GM10847 (cell line): ENCODE results near the gene ZFHX2.

Experiments used
- POLR2A ChIP-seq: IDR thresholded peaks from 2 replicates; pipeline ENCODE4 v1.6.1; 2011; ENCODE audit not compliant: insufficient read length; ENCODE audit errors: extremely low read depth

The ZFHX2 gene

GRCh38 chr14:23538050-23538718 is 13.4 kb downstream of the ZFHX2 start:
- no peak for TF ChIP-seq POLR2A

GRCh38 chr14:23537351-23538049 is 14.1 kb downstream of the ZFHX2 start:
- TF ChIP-seq POLR2A, result no peak

DNA sequence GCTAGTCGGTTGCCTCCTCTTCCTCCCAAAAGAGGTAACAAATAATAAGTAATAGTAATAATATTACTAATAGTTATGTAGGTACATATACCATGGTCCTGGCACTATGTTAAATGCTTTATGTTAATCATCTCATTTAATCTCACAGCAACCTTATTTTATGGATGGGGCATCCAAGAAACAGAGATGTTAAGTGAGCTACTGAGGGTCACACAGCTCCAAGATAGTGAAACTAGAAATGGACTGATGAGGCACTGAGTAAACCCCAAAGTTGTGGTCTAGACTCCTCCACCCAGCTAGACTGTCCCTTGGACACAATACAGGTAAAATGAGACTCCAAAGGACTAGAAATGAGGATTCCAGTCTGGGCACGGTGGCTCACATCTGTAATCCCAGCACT is 15.1 kb downstream of the ZFHX2 start:
- TF ChIP-seq POLR2A, result no peak

DNA sequence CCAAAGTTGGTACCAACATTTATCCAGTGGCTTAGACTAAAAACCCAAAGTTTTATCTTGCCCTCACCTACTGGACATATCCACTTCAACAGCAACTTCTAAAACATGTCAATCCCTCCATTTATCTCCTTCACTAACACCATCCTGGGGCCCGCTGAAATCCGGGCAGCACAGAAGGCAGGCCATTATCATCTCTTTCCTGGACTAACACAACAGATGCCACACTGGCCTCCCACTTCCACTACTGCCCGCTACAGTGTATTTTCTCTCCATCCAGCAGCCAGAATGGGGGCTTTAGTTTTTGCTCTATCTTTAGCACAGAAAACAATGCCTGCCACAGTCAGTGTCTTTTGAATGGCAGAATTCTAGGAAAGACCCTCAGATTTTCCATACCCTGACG is 15.6 kb downstream of the ZFHX2 start:
- TF ChIP-seq POLR2A, result no peak

GRCh38 chr14:23533652-23534435 is 17.7 kb downstream of the ZFHX2 start:
- TF ChIP-seq POLR2A, result no peak

DNA sequence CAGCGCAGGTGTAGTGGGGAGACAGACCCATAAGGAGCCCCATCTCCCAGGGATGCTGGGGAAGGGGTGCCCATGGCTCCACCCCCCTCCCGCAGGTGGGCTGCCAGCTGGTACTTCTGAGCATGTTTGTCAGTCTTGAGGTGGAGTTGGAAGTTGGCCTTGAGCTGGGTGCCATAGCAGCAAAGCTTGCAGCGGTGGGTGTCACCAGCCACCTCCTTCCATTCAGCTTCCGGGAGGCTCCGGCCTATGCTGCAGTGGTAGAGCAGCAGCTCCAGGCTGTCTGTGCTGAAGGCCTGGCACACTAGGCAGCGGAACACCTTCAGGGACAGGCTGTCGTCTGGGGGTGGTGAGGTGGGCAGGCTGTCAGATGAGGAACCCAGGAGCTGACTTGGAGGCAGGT is 18.9 kb downstream of the ZFHX2 start:
- TF ChIP-seq POLR2A, result no peak

- TF ChIP-seq POLR2A, result no peak
Measured at GRCh38 chr14:23531391-23531790, 20.2 kb downstream of the ZFHX2 start.

DNA sequence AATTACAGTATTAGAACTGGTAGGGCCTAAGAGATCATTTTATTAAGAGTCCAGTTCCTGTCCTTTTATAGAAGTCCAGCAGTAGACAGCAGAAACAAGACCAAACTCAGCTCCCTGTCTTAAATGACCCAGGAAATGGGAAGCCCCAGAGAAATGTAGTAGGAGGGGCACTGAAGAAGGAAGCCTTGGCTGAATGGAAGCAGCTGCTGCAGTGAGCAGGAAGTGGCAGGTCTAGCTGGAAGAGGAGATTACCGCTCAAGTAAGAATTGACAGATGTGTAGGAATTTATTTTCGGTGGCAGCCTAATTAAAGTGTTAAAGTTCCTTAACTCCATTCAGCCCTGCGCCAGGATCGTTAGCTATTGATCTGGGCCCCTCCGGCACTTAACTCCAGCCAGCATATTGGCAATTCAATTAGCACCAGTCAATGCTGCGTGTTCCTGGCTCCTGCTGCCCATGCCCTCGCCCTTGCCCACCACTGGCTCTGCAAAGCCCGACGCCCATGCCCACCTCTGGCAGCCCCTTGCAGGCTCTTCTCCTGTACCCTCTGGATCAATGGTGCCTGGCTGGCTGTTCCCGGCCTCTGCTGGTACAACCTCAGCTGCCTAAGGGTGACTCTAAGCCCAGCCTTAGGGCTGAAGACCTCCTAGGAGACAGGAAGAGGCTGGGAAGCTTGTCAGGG is 21.1 kb downstream of the ZFHX2 start:
- no peak for TF ChIP-seq POLR2A

DNA sequence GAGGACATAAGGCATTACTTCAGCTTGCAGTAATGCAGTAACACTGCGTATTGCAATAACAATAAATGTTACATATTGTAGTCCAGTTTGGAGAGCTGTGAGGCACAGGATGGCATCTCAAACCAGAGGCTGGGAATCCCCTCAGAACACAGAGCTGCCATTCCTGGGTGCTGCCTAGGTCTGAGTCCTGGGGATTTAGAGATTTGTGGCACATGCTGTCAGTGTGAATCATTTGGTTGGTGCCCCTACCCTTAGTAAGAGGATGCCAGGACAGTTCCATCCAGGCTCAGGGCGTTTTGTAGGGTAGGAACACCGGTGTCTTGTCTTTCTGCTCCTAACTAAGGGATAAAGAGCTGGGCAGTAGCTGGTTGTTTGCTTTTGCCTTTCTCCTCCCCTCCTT is 22.5 kb downstream of the ZFHX2 start:
- no peak for TF ChIP-seq POLR2A

- no peak for TF ChIP-seq POLR2A
Measured at GRCh38 chr14:23528555-23528954, 23.0 kb downstream of the ZFHX2 start.

- no peak for TF ChIP-seq POLR2A
Measured at GRCh38 chr14:23525611-23526010, 26.0 kb downstream of the ZFHX2 start.

- no peak for TF ChIP-seq POLR2A
Measured at GRCh38 chr14:23524954-23525353, 26.6 kb downstream of the ZFHX2 start.

DNA sequence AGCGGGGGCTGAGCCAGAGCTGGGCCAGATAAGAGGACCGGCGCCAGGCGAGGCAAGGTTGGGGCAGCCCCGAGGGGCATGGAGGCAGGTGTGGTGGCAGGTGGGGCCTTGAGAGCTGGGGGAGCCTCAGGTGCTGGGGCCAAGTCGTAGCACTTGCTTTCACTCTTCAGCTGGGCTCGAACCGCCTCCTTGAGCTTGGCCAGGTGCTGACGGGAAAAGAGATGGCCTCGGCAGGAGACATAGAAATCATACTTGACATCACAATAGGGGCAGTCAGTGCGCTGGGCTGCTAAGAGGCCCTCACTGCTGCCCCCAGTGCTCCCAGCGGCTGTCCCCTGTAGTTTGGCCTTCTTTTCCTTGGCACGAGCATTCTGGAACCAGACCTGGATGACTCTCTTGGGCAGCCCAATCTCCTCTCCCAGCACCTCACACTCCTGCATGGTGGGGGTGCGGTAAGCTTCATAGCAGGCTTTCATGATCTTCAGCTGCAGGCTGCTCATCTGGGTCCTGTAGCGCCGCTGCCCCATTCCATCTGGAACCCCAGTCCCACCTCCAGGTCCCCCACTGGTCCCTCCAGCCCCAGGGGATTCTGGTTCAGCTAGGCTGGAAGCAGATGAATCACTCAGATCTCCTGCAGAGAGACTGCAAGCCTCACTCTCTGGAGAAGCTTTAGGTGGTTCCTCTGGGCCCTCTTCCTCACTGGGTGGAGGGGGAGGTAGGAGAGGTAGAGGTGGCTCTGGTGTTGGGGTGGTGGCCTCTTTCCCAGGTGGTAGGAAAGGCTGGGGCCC is 28.1 kb downstream of the ZFHX2 start:
- TF ChIP-seq POLR2A, result no peak

- TF ChIP-seq POLR2A, result no peak
Measured at GRCh38 chr14:23522643-23523198, 28.8 kb downstream of the ZFHX2 start.
